ENCODE results near the gene KCNJ5. TPM values are rescaled to one million over a fixed set of nuclear protein-coding genes. Genes with fewer than 3 reads are reported as not detected.

Gene KCNJ5
- total and polyA plus RNA-seq, 2 of the 4 experiments (the other 2 are of a cell fraction) = 0.07 to 0.18 TPM

- no peak overlapping the region for H3K23ac ChIP-seq (ENCODE audit: low read depth, low read length)
- in situ Hi-C loops (cut with MboI; ENCODE audit: low sequenced_read_pairs) = loop anchor here (25.0 kb wide), 2 partner anchors 801 to 926 kb away; no protein-coding TSS in a partner anchor
Measured at GRCh38 chr11:128962896-128963295, 71.7 kb downstream of the KCNJ5 start.

More at GRCh38 chr11:128962896-128963295, 71.7 kb downstream of the KCNJ5 start:
- H3K79me1 ChIP-seq (ENCODE audit: low read depth in 1 of 2, low read length in 2 of 2) = no peaks in the 10 kb centered on the region
- no peak overlapping the region for H3K56ac ChIP-seq (ENCODE audit: extremely low read depth, insufficient read depth, low read length)
- no peaks in the 10 kb centered on the region for H3K9me3 ChIP-seq (ENCODE audit: control insufficient read depth, insufficient read depth, low read length)
- no peak overlapping the region for H2BK120ac ChIP-seq (ENCODE audit: low read depth, low read length)
- WGBS, 2 experiments (ENCODE audit: extremely low coverage in 2 of 2, insufficient read length in 1 of 2) = no CpG with 5 or more reads among the region's 5 CpGs
- ATAC-seq (ENCODE audit: low read depth) (no peak), DNase-seq (no peak)
- no peak overlapping the region for H2BK15ac ChIP-seq (ENCODE audit: low read depth, low read length)
- H3K4me2 ChIP-seq (ENCODE audit: low read depth, low read length) = no peak overlapping the region
- no peak overlapping the region for H3K4me3 ChIP-seq (ENCODE audit: insufficient read depth, low read depth, low read length)
- H3K14ac ChIP-seq (replicated peaks; ENCODE audit: low read depth, low read length) = no peak overlapping the region
- intact Hi-C loops (cut with micrococcal nuclease) (no loop called here), dilution Hi-C loops (cut with HindIII; ENCODE audit: low sequenced_read_pairs, unreplicated experiment) (no loop called here)
- no peak overlapping the region for H4K91ac ChIP-seq (ENCODE audit: insufficient read depth, low read depth, low read length)
- peaks cover 3% of the 10 kb centered on the region; the same call in 1 of the 2 replicates for H3K27me3 ChIP-seq (ENCODE audit: control insufficient read depth, insufficient read depth, low read length)
- H3K4me1 ChIP-seq (ENCODE audit: control insufficient read depth, insufficient read depth, low read length) = no peaks in the 10 kb centered on the region
- H2AK5ac ChIP-seq (ENCODE audit: low read depth, low read length) = no peak overlapping the region
- no peak overlapping the region for H3K4ac ChIP-seq (ENCODE audit: low read depth, low read length)
- no peaks in the 10 kb centered on the region for H4K20me1 ChIP-seq (ENCODE audit: insufficient read depth, low read length)
- H3K9me1 ChIP-seq (ENCODE audit: insufficient read depth, low read length) = no peaks in the 10 kb centered on the region
- BruUV-seq (replicated peaks) = no TSS peak
- H2AFZ ChIP-seq (replicated peaks; ENCODE audit: low read length, poor library complexity) = no peak overlapping the region
- no peak overlapping the region for H3K18ac ChIP-seq (ENCODE audit: low read depth, low read length)
- no peak overlapping the region for H3K27ac ChIP-seq (ENCODE audit: insufficient read depth, low read length)
- no peak overlapping the region for H2AK9ac ChIP-seq (replicated peaks; ENCODE audit: low read depth, low read length, poor library complexity)
- CTCF ChIA-PET = interaction anchor here (1.2 to 1.4 kb wide), 2 partner anchors 78 to 805 kb away, joined by 3 to 4 read pairs; no protein-coding TSS in a partner anchor
- H4K8ac ChIP-seq (ENCODE audit: low read depth in 2 of 2, low read length in 2 of 2) = no peak overlapping the region
- TF ChIP-seq RFX5 (IDR thresholded peaks at IDR 0.05; ENCODE audit: low read depth, low read length) (no peak), POLR2A (IDR thresholded peaks at IDR 0.05; ENCODE audit: low read depth, low read length) (no peak), RAD21 (IDR thresholded peaks at IDR 0.05; ENCODE audit: low read length) (no peak), RCOR1 (IDR thresholded peaks at IDR 0.05; ENCODE audit: insufficient replicate concordance, low read length) (no peak)
- H3K9ac ChIP-seq (ENCODE audit: low read depth, low read length) = no peak overlapping the region
- no peak overlapping the region for H2BK5ac ChIP-seq (ENCODE audit: low read depth, low read length, poor library complexity, severe bottlenecking)
- no peaks in the 10 kb centered on the region for H3K36me3 ChIP-seq (ENCODE audit: control insufficient read depth, insufficient read depth, low read length)
- POLR2A ChIA-PET (ENCODE audit: unreplicated experiment) = no interaction called here
- no peak overlapping the region for H4K5ac ChIP-seq (ENCODE audit: low read depth, low read length)
- no peak overlapping the region for H2BK20ac ChIP-seq (ENCODE audit: low read depth, low read length)
